NCI-H2227 treated with DMSO at 0.1 percent for 48 hours (cell line): Measurements from ENCODE around the gene CRACR2B.
A peak's percentile ranks its signal among the peaks of the same experiment; 100 is the strongest.

Experiments
- DNase-seq: peaks from one replicate; lab custom pipeline; 2025; lab: John Stamatoyannopoulos, UW

Gene CRACR2B

DNA sequence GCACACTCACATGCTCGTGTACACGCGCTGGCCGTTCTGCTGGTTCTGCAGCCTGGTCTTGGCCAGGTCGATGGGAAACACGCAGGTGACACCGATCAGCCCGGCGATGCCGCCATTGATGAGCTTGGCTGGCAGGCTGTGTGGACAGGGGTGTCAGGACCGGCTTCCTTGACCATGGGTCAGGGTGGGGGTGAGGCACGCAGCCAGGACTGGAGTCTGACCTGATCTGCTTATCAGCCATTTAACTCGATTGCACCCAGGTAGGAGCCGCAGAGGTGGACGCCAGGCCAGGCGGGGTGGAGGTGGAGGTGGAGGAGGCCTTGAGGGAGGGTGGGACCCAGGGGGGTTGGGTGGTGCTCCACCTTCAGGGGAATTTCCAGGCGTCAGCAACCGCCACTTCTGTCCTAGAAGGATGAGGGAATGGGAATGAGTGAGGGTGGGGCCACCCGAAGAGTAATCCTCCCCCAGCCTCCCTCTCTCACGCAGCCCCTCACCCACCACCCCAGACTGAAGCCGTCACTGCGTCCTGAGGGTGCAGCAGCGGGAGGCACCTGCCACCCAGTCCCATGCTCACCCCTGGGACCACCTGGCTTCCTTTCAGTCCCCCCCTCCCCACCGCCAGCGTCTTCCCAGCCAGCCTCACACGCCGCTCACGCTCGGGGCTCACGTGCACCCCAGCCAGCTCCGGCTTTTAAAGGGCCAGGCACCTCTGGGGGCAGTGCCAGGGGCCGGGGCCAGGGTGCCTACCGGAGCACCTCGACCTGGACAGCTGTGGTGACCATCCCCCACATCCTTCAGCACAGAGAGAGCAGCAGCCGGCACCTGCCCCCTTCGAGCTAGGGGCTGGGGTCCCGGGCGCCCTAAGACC, 32.7 kb upstream of the CRACR2B start:
- no peak for DNase-seq

DNA sequence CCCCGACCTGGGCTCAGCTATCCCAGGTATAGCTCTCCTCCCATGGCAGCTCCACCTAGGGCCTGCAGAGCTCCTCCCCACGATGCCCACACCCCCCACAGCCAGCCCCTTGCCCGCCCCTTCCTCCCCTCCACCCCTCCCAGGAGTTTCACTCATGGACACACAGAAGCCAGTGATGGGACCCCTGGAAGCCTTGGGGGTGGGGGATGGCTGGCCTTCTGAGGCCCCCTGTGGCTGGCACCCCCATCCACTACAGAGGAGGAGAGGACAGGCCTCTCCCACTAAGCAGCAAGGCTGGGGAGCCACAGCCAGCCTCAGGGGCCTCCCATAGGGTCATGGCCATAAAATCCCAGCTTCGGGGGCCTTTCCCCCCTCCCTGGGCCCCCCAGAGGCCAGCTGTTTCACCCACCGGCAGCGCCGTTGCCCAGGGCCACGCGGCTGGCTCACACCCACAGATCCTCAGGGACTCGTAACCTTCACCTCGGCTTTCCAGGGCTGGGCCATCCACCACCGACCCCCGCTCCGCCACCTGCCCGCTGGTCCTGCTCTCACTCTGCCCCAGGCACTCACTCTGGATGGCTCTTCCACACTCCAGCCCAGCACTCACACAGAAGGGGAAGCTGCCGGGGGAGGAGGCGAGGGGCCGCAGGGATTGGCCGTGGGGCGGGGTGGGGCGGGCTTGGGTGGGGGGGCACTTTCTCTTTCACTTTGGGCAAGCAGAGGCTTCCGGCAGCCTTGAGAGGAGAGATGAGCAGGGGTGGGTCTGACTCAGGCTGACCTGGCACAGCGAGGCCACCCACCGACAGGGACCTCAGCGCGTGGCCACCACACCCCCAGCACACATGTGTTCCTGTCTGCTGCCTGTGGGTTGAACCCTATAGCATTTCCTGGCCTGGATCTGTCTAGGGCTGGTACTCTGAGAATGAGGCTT, 31.8 kb upstream of the CRACR2B start:
- DNase-seq: peak; percentile 78

DNA sequence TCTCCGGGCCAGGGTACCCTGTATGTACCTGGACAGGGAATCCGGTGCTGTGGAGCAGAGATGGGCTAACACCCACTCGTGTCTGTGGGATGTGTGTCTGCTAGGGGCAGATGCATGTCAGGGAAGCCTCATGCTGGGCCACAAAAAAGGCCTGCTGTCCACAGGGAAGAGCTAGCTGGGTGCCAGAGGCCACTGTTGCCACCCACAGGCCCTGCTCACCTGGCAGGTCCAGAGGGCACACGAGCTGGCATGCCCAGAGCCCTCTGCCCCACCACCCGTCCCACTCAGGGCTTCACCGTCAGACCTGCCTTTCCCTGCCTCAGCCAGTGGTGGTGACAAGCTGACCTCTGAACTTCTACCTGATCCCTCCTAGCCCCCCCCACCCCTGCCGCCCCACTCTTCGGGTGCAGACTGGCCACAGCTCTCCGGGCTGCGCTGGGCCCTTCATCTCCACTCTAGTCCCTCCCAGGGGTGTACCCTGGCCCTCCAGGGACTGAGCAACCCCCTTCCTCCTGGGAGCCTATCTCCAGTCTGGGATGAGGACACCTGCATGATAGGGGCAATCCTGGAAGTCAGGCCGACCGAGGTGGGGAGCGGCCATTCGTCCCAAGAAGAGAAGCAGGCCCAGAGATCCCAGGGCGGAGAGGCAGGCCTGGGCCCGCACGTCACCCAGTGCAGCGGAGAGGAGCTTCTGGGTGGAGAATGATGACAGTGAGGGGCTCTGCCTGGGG, 31.0 kb upstream of the CRACR2B start:
- DNase-seq: no peak

DNA sequence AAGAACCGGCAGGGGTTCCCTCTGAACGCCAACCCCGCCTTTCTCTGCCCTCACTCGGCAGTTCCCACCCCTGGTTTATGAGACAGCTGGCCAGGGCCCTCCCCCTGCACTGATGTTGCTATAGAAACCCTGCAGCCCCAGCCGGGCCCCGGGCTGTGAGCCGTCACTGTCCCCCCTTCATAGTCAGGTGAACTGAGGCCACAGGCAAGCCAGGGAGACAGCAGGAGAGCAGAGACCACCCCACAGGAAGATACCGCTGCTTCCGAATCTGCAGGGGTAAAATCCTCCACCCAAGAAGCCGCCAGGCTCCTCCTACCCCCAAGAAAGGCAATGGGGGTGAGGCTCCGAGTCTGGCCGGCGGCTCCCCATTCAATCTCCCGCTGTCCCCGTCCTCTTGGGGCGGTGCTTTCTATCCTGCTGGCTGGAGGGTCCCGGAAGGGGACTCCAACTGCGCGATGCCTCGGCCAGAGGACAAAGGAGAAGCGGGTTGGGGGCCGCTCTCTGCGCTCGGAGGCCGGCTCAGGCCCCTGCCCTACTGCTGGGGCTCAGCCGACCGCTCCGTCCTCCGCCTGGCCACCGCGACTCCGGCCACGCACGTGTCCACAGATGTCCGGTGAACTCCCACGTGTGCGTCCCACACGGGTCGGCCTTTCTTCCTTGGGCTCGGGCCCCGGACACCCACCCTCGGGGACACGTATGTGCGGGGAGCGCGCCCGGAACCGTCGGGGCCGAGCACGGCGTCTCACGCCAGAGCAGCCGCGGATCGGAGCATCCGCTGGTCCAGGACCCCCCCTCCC, 30.2 kb upstream of the CRACR2B start:
- peak; percentile 90 for DNase-seq

DNA sequence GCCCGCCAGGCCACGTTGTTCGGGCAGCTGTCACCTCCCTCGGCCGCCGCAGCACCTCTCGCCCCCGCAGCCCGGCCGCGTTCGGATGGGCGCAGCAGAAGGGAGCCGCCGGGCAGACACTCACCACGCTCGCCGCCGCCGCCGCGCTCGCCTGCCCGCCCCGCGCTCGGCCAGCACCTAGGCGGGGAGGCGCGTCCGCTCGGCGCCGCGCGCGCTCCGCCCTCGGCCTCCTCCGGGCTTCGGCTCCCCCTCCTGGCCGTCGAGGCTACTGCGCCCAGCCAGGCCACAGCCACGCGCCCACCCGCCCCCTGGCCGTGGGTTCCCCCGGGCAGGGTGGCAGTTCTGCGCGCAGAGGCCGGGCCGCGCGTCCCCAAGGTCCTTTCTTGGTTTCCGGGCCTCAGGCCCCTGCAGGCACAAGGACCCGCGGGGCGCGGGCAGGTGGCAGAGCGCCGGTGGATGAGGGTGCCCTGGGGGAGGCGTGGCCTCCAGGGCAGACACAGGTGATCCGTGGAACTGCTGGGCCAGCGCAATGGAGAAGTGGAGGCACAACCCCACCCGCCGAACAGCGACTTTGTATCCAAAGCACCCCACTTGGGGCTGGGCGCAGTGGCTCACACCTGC, 29.5 kb upstream of the CRACR2B start, which contains the start of gene SLC25A22:
Gene SLC25A22 (minus strand): TSS at position 189 of the 621 bp plus-strand sequence. CDS start 3,275 bp downstream, outside the sequence.
- DNase-seq: peak; percentile 83

DNA sequence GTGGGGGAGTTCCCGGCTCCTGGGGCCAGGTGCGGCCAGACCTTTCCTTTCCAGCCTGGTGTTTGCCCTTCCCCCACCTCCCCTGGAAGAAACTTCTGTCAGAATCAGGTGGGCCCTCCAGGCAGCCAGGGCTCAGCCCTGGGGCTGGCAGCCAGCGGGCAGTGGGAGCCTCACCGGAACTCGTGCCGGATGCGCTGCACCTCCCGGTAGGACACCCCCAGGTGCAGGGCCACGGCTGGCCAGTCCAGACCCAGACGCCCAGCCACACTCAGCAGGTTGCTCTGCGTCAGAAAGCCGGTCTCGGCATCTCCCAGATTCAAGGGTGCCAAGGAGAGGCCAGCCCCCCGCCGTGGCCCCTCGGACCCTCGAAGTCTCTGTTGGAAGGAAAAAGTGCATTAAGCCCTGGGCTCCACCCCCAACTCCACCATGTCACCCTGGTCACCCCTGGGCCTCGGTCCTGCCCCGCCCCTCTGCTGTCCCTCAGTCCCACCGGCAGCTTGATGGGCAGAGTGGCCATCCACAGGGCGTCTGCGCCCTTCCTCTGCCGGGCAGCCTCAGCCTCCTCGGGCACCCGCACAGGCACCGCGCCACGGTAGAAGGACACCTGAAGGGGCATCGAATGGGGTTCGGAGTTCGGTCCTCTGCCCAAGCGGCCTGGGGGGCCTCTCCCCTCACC, 27.9 kb upstream of the CRACR2B start:
- no peak for DNase-seq

DNA sequence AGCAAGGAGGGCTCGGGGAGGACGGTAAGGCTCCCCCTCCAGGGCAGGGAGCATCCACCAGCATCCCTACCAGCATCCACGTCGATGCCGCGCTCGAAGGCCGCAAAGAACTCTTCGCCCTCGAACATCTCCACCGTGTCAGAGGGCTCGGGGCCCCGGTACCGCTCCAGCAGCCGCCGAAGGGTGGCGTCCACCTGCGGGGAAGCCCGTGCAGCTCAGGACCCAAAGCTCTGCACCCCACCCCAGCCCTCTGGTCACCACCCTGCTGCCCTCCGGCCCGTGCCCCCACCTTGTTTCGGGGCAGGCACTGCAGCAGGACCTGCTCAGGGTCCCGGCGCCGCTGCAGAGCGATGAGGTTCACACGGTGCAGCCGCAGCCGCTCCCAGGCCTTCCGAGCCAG, 27.2 kb upstream of the CRACR2B start:
- no peak for DNase-seq

DNA sequence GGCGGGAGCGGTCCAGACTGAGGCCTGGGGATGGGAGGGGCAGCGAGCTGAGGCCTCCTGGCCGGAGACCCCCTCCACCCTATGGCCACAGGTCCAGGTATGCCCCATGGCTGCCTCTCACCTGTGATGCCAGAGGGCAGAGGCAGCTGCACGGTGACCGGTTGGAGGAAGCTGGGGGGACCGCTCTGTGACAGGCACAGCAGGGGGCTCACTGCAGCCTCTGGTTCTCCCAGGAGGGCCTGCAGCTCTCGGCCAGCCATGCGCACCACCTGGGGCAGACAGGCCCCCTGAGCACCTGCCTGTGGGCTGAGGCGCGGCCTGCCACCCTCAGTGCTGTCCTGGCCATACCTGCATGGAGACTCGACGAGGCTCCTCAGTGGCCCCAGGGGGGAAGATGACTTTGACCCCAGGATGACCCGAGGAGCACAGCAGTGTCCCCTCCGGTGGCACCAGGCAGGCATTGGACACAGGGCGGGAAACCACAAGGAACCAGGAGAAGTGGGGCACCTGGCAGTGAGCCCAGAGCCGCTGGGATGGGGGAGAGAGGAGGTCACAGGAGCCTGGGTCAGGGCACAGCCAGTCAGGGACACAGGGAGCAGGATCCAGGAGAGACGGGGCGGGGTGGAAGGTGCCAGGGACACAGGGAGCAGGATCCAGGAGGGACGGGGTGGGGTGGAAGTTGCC, 26.5 kb upstream of the CRACR2B start:
- DNase-seq: no peak

DNA sequence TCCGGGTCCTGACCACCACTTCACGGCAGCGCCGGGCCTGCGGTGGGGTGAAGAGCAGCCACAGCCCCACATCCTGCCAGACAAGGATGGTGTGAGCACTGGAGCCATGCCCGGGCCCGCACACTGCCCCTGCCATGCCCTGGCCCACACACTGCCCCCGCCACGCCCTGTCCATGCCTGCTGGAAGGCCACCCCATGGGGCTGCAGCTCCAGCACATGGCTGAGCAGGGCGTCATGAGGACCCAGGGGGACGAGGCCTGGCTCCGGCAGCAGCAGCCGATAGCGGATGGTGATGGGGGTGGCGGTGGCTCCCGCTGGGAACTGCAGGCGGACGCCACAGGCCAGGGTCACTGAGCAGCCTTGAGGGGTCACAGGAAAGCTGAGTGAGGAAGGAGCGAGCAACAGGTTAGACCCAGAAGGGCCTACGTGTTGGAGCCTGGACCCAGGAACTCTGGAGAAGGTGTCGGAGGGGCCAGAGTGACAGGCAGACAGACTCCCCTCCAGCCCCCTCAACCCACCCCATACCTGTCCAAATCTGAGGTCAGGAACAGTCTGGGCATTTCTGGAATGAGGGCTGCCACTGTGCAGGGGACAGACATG, 25.6 kb upstream of the CRACR2B start:
- no peak for DNase-seq

DNA sequence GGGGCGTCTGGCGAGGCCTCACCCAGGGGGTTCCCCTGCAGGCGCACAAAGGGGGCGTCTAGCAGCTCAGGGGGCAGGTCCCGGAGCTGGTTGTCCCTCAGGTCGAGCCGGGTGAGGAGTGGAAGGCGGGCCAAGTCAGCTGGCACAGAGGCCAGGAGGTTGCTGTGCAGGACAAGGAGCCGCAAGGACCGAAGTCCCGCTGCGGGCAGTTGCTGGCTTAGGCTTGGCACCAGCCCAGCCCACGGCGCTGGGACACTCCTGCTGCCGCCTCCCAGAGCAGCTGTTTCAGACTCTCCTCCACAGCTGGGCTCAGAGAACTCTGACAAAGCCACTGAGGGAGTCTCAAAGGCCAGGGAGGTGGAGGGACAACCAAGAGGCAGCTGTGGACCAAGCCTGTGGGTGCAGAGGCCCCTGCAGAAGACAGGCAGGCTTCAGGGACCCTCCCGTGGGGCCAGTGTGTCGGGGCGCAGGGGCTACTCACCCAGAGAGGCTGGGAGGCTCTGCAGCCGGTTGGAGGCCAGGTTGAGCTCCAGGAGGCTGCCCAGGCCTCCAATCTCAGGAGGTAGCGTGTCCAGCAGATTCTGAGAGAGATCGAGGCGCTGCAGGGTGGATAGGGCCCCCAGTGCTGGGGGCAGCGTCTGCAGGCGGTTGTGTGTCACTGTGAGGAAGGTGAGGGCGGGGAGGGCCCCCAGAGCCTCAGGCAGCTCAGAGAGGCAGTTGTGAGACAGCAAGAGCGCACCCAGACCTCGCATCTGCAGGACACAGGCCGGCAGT, 24.8 kb upstream of the CRACR2B start:
- no peak for DNase-seq

DNA sequence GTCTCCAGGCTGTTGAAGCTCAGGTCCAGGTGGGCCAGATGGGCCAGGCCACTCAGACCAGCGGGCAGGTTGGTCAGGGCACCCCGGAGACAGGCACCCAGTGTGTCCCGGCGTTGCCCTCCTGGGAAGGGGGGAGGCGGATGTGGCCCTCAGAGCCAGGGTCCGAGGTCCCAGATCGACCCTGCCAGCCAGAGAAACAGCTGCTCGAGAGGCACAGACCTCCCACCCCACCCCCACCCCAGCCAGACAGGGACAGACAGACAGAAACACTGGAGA, 24.3 kb upstream of the CRACR2B start:
- no peak for DNase-seq

DNA sequence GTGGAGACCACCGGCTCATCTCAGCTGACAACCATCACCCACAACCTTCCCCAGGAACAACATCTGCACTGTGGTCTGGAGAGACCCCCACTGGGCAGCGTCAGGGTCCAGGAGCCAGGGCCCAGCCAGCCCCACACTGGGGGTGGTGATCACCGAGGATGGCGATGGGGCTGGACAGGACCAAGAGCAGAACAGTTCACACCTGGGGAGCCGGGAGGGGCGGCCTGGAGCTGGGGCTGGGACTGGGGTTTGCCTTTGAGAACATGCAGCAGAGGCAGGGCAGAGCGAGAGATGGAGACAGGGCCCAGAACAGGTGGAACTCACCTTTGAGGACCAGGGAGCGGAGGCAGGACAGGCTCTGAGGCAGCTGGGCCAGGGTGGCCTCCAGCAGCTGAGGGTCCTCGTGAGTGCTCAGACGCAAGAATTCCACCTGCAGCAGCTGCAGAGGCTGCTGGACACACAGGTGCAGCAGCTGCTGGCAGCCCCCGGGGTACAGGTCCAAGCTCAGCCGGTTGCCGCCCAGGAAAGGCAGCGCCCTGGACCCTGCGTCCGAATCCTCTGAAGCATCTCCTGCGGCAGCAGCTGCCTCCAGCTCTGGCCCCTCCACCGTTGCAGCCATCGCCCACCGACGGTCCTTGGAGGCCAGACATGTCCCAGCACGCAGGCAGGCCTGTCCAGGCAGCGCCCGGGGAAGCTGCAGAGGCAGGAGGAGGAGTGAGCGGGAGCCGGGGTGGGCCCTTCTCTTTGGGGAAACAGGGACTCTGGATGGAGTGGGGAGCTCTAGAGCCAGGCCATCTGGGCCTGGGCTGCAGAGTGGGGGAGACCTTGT, 23.7 kb upstream of the CRACR2B start:
- DNase-seq: no peak

DNA sequence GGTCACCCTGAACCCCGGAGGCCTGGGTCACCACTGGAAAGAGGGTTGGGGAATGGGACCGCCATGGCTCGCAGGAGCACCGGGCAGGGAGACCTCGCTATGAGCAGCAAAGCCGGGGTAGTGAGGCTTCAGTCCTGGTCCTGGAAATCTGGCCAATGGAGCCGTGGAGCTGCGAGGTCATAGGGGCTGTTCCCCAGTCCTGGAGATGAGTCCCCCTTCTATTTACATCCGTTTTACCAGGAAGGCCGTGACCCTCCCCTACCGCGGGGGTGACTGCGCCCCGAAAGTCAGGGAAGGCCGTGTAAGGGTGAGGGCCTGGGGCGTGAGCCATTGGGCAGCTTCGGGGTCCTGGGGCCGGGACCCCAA, 23.1 kb upstream of the CRACR2B start:
- DNase-seq: no peak

DNA sequence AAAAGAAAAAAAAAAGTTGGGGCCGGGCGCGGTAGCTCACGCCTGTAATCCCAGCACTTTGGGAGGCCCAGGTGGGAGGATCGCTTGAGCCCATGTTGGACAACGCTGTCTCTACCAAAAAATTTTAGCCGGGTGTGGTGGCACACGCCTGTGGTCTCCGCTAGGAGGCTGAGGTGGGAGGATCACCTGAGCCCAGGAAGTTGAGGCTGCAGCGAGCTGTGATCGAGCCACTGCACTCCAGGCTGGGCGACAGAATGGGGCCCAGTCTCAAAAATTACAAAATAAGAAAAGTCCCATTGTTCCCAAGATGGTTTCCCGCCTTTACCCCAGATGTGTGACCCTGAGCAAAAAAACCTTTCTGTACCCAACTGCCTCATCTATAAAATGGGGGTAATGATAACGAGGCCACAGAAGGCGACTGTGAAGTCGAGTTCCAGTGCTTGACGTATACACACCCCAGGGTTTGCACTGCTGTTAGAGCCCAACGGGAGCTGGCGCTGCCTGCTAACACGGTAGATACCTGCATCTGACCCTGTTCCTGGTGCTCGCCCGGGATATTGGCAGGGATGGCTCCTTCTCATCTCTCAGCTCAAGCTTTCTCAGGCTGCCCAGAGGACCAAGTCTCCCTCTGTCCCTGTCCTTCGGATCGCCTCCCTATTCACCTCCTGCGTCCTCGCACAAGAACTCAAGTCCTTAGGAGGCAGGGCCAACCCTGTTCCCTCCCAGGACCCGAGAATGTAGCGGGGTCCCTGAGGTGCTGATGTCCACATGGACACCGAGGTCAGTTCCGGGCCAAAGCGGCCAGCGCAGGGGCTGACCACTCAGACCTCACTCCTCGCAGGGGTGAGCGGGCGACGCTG, 19.1 kb upstream of the CRACR2B start:
- DNase-seq: peak; percentile 71

DNA sequence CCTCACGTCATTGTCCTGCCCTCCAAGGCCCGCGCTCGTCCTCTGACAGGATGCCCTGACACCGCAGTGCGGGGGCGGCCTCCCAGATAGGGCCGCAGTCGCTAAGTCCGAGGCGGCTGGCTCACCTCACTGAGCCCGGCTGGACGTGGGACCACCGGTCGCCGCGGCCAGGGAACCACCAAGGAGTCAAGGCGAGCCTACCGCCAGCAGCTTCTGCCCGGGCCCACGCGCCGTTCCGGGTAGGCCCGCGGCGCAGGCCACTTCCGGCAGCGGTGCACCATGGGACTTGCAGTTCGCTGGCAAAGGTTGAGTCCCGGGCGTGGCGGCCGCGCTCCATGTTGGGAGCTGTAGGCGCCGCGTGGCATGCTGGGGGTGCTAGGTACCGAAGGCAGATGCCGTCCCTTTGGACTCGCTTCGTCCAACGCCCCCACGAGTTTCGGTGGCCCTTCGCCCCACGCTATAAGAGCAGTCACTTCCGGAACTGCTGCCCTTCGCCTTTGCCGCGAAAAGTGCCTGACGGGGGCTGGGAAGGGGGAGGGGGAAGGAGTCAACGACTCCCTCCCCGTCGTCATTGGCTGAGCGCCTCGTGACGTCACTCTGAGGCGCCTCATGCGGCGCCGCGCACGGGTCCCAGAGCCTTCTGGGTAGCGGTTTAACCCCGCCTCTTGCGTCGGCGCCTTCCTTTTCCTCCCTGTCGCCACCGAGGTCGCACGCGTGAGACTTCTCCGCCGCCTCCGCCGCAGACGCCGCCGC, 18.3 kb upstream of the CRACR2B start, which contains the start of gene RPLP2:
Gene RPLP2 (plus strand): TSS at position 681 of the 753 bp plus-strand sequence. CDS start 268 bp downstream, outside the sequence.
- DNase-seq: peak; percentile 100

DNA sequence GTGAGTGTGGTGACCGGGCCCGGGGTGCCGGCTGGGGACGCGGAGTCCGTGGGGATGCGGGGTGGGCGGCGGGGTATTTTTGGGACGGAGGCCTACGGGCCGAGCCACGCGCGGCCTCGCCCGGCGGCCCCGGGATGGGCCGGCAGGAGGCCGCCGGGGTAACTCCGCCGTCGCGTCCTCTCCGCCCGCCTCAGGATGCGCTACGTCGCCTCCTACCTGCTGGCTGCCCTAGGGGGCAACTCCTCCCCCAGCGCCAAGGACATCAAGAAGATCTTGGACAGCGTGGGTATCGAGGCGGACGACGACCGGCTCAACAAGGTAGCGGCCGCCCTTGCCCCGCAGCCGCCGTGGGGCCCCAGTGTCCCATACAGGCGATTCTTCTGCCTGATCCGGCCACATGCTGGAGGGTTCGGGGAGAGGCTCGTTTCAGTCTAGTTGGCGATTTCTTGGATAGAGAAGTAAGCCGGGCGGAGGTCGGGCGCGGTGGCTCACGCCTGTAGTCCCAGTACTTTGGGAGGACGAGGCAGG, 17.6 kb upstream of the CRACR2B start:
- DNase-seq: no peak
